Measurements from ENCODE around the gene WDR86. TPM values are rescaled to one million over a fixed set of nuclear protein-coding genes. Genes with fewer than 3 reads are reported as not detected.

Gene WDR86
- total RNA-seq, 1 experiment from 2014 or later = not detected

DNA sequence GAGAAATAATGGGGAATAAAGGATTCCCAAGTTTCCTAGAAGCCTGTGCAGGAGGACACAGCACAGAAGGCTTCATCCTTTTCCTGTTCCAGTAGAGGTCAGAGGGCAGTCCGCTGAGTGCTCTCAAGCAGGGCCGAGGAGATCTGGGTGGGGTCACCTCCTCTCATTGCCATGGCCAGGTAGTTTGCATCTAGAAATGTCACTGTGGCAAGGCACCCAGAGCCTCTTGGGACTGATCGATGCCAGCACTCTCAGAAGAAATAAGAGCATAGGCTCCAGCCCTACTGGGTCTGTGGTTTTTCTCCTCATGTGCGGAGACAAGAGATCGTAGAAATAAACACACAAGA is 60.4 kb downstream of the WDR86 start:
- DNase-seq (ENCODE audit: low spot score) = no peak

- DNase-seq (ENCODE audit: low spot score) = no peak
These were observed 60.9 kb downstream of the WDR86 start for GRCh38 chr7:151348970-151349369.

GRCh38 chr7:151347200-151347599 is 62.6 kb downstream of the WDR86 start:
- DNase-seq (ENCODE audit: low spot score) = no peak

- DNase-seq (ENCODE audit: low spot score) = no peak
These were observed 63.4 kb downstream of the WDR86 start for GRCh38 chr7:151346470-151346769.

GRCh38 chr7:151345576-151346469 is 64.0 kb downstream of the WDR86 start:
- DNase-seq (ENCODE audit: low spot score) = no peak

DNA sequence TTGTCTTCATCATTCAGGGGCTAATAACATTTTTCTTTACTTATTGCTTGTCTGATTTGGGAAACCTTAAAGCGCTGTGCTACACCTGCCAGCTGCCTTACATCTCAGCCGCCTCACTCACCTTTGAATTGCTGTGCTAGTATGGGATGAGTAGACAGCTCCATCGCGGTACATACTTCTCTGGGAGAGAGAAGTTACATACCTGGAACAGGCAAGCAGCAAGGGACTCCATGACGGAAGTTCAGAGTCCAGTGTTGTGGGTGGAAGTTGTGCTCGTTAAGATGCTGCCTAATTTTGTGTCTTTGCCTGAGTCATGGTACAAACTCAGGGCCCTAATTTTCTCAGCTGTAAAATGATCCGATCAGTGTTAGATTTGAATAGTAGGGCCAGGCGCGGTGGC is 66.3 kb downstream of the WDR86 start:
- DNase-seq (ENCODE audit: low spot score) = no peak

GRCh38 chr7:151342811-151343210 is 67.0 kb downstream of the WDR86 start:
- DNase-seq (ENCODE audit: low spot score) = no peak

DNA sequence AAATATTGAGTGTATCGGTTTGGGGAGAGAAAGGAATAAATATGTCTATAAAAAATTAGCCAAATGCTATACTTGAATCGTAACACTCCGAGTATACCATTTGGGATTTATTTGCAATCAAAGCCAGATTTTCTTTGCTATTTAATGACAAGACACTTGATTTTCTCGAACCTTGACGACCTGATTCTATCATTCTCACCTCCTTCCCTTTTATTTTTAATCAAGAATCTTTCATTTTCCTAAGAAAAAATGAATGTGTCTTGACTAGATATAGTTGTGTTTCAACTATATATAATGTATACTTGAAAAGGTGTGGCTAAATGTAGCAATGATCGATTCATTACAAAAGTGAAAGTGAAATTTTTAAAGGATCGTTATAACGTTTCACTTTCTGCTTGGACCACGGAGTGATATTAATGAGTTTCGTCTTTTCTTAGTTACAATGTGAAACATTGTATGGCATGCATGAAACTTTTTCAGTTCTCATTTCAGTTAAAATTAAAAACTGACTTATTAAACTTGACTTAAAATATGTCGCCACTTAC is 67.7 kb downstream of the WDR86 start:
- no peak for DNase-seq (ENCODE audit: low spot score)

DNA sequence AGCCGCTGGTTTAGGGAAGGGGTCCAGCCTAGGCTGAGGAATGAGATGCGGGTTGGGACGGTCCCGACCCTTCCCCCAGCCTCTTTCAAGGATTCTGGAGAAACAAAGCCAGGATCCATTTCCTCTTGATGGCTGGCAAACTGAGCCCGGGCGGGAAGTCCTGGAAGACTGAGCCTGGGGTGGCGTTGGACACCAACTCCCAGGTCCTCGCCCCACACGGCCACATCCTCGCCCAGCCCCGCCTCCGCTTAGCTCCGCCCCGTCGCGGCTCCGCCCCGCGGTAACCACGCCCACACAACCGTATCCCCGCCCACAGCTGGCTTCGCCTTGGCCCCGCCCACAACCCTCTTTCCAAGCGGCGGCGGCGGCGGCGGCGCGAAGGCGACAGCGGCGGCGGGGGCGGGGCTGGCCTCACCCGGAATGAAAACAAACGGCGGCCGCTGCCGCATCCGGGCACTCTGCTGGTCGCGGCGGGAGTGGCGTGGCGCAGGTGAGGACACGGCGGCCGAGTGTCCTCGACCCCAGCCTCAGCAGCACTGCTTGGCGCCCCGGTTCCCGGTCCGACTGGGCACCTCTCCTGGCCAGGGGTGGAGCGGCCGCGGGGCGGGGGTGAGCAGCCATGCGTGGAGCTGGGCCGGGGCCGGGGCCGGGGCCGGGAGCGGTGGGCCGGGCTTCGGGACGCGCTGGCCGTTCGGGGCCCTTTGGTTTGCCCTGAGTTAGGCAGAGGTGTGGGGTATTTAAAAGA is 68.3 kb downstream of the WDR86 start, which contains the start of gene NUB1:
Gene NUB1 (plus strand): TSS at position 456 of the 745 bp plus-strand sequence. CDS start 3,538 bp downstream, outside the sequence.
- DNase-seq (ENCODE audit: low spot score) = peak; percentile 62

- DNase-seq (ENCODE audit: low spot score) = no peak
These were observed 69.0 kb downstream of the WDR86 start for GRCh38 chr7:151340794-151341356.

DNA sequence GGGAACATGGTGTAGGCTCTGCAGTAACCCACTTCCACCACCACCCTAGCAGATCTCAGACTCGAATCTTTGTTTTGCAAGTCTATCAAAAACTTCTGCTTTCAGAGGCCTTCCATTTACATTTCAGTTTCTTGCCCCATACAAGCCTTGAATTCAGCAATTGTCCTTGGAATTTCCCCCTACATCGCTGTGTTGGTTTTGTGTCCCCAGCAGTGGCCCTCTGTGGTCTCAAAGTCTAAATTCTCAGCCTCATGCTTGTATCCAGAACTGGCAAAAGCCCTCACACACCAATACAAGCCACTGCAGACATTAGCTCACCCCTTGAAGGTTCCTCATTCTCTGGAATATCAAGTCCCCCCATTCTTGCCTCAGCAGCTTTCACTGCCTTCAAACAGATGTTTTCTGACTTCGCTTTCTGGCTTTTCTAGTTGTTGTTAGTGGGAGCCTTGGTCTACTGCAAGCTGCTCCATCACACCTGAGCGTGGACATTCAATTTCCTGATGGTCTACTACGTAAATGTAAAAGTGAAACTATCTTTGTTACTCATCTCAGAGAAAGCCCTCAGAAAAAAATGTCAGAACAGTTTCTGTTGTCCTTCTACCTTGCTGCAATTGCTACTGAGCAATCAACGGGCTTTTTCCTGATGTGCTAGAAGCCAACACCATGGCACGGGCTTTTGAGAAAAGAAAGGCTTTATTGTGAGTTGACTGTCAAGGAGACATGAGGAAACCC is 70.0 kb downstream of the WDR86 start:
- no peak for DNase-seq (ENCODE audit: low spot score)

DNA sequence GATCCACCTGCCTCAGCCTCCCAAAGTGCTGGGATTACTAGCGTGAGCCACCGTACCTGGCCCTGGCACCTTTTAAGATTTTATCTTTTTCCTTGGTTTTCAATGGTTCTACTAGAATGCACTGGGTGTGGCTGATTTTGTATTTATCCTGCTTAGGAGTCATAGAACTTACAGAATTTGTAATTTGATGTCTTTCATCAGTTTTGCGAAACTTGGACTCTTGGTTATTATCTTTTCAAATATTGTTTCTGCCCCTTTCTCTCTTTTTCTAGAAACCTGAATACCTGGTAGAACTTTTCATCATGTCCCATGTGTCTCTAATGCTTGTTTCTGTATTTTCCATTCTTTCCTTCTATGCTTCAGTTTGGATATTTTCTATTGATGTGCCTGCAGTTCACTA is 71.0 kb downstream of the WDR86 start:
- DNase-seq (ENCODE audit: low spot score) = no peak

GRCh38 chr7:151337346-151337745 is 72.5 kb downstream of the WDR86 start:
- DNase-seq (ENCODE audit: low spot score) = no peak

GRCh38 chr7:151336027-151336708 is 73.7 kb downstream of the WDR86 start:
- DNase-seq (ENCODE audit: low spot score) = no peak

- DNase-seq (ENCODE audit: low spot score) = no peak
These were observed 75.2 kb downstream of the WDR86 start for GRCh38 chr7:151334628-151335027.

Other genes starting within 250 kb of the WDR86 start
- gene GBX1, start 242.3 kb downstream of the WDR86 start, total RNA-seq (2014; rRNA removed; shearing (Covaris generic)) = 0.41 TPM in 1 of 2 replicates, not detected in the other
- not detected in 2 replicates for gene ASB10, start 222.8 kb downstream of the WDR86 start, total RNA-seq (2014; rRNA removed; shearing (Covaris generic))
- gene H2BK1, start 199.6 kb downstream of the WDR86 start, total RNA-seq (2014; rRNA removed; shearing (Covaris generic)) = not detected in 2 replicates
- 55.6 and 65.6 TPM in 2 replicates for gene ABCF2, start 182.8 kb downstream of the WDR86 start, total RNA-seq (2014; rRNA removed; shearing (Covaris generic))
- gene CHPF2, start 177.6 kb downstream of the WDR86 start, total RNA-seq (2014; rRNA removed; shearing (Covaris generic)) = 36.5 and 37.8 TPM in 2 replicates
- 22.2 and 26.7 TPM in 2 replicates for gene SMARCD3, start 161.3 kb downstream of the WDR86 start, total RNA-seq (2014; rRNA removed; shearing (Covaris generic))
- gene NUB1, start 68.2 kb downstream of the WDR86 start, total RNA-seq (2014; rRNA removed; shearing (Covaris generic)) = 48.5 and 58.0 TPM in 2 replicates
- 1.2 TPM in 1 of 2 replicates, not detected in the other for gene CRYGN, start 30.1 kb upstream of the WDR86 start, total RNA-seq (2014; rRNA removed; shearing (Covaris generic))
- gene RHEB, start 109.9 kb upstream of the WDR86 start, total RNA-seq (2014; rRNA removed; shearing (Covaris generic)) = 247 and 273 TPM in 2 replicates